Measurements from ENCODE around the gene LAPTM4A. TPM values are rescaled to one million over a fixed set of nuclear protein-coding genes. Genes with fewer than 3 reads are reported as not detected.
"Not testable (repeated sequence)": the region's sequence is repeated elsewhere in the genome, so short reads cannot be mapped to it uniquely, and the experiment has no call there.

Gene LAPTM4A
- total and polyA plus RNA-seq, 9 donors = 171 to 427 (median 341) TPM

- no peaks in the 10 kb centered on the region for H3K36me3 ChIP-seq (ENCODE audit: control insufficient read depth, insufficient read depth, low read length)
- no peaks in the 10 kb centered on the region for H3K27me3 ChIP-seq (ENCODE audit: control insufficient read depth, insufficient read depth, low read length)
- no peak for DNase-seq
- 42% methylated on average over 9 of the region's 10 CpGs for WGBS (ENCODE audit: insufficient coverage)
- peaks cover 3% of the 10 kb centered on the region for H3K9me3 ChIP-seq (replicated peaks; ENCODE audit: control insufficient read depth, low read depth, low read length)
- no peak overlapping the region for H3K4me3 ChIP-seq (ENCODE audit: low read length)
- H3K27ac ChIP-seq (ENCODE audit: low read length) = no peak overlapping the region
- peaks cover 20% of the 10 kb centered on the region for H3K4me1 ChIP-seq (ENCODE audit: control insufficient read depth, insufficient read depth, low read length)
These were observed 29.0 kb upstream of the LAPTM4A start for GRCh38 chr2:20080428-20080827.

- H3K27ac ChIP-seq (ENCODE audit: low read length) = no peak overlapping the region
- H3K4me1 ChIP-seq (ENCODE audit: control insufficient read depth, insufficient read depth, low read length) = peaks cover 20% of the 10 kb centered on the region
- H3K4me3 ChIP-seq (ENCODE audit: low read length) = no peak overlapping the region
- no peaks in the 10 kb centered on the region for H3K36me3 ChIP-seq (ENCODE audit: control insufficient read depth, insufficient read depth, low read length)
- DNase-seq = no peak
- no peaks in the 10 kb centered on the region for H3K27me3 ChIP-seq (ENCODE audit: control insufficient read depth, insufficient read depth, low read length)
- peaks cover 3% of the 10 kb centered on the region for H3K9me3 ChIP-seq (replicated peaks; ENCODE audit: control insufficient read depth, low read depth, low read length)
- WGBS (ENCODE audit: insufficient coverage) = no CpG with 5 or more reads among the region's 6 CpGs
These were observed 28.2 kb upstream of the LAPTM4A start for GRCh38 chr2:20079546-20080115.

GRCh38 chr2:20077411-20077940 is 26.0 kb upstream of the LAPTM4A start:
- Histone ChIP-seq H3K27me3 (ENCODE audit: control insufficient read depth, insufficient read depth, low read length) (no peaks in the 10 kb centered on the region), H3K27ac (ENCODE audit: low read length) (no peak overlapping the region), H3K9me3 (replicated peaks; ENCODE audit: control insufficient read depth, low read depth, low read length) (peaks cover 3% of the 10 kb centered on the region), H3K4me1 (ENCODE audit: control insufficient read depth, insufficient read depth, low read length) (peaks cover 39% of the 10 kb centered on the region), H3K36me3 (ENCODE audit: control insufficient read depth, insufficient read depth, low read length) (no peaks in the 10 kb centered on the region), H3K4me3 (ENCODE audit: low read length) (no peak overlapping the region)
- DNase-seq = no peak
- WGBS (ENCODE audit: insufficient coverage) = 33% methylated on average over 1 of the region's 4 CpGs

- H3K4me1 ChIP-seq (ENCODE audit: control insufficient read depth, insufficient read depth, low read length) = peaks cover 41% of the 10 kb centered on the region
- no peaks in the 10 kb centered on the region for H3K27me3 ChIP-seq (ENCODE audit: control insufficient read depth, insufficient read depth, low read length)
- H3K4me3 ChIP-seq (ENCODE audit: low read length) = no peak overlapping the region
- peaks cover 3% of the 10 kb centered on the region for H3K9me3 ChIP-seq (replicated peaks; ENCODE audit: control insufficient read depth, low read depth, low read length)
- 84% methylated on average over 5 of the region's 6 CpGs for WGBS (ENCODE audit: insufficient coverage)
- H3K27ac ChIP-seq (ENCODE audit: low read length) = no peak overlapping the region
- no peak for DNase-seq
- H3K36me3 ChIP-seq (ENCODE audit: control insufficient read depth, insufficient read depth, low read length) = no peaks in the 10 kb centered on the region
These were observed 25.3 kb upstream of the LAPTM4A start for GRCh38 chr2:20076757-20077156.

- Histone ChIP-seq H3K9me3 (replicated peaks; ENCODE audit: control insufficient read depth, low read depth, low read length) (peaks cover 3% of the 10 kb centered on the region), H3K4me1 (ENCODE audit: control insufficient read depth, insufficient read depth, low read length) (peaks cover 41% of the 10 kb centered on the region), H3K27ac (ENCODE audit: low read length) (no peak overlapping the region), H3K4me3 (ENCODE audit: low read length) (no peak overlapping the region), H3K36me3 (ENCODE audit: control insufficient read depth, insufficient read depth, low read length) (no peaks in the 10 kb centered on the region), H3K27me3 (ENCODE audit: control insufficient read depth, insufficient read depth, low read length) (no peaks in the 10 kb centered on the region)
- no peak for DNase-seq
- WGBS (ENCODE audit: insufficient coverage) = 87% methylated on average over 7 of the region's 8 CpGs
These were observed 23.5 kb upstream of the LAPTM4A start for GRCh38 chr2:20074901-20075300.

GRCh38 chr2:20074046-20074648 is 22.7 kb upstream of the LAPTM4A start:
- not testable (repeated sequence) for H3K27me3 ChIP-seq (ENCODE audit: control insufficient read depth, insufficient read depth, low read length); H3K9me3 ChIP-seq (replicated peaks; ENCODE audit: control insufficient read depth, low read depth, low read length); H3K4me3 ChIP-seq (ENCODE audit: low read length); H3K36me3 ChIP-seq (ENCODE audit: control insufficient read depth, insufficient read depth, low read length); DNase-seq
- Histone ChIP-seq H3K27ac (ENCODE audit: low read length) (peak overlapping the region; percentile 96), H3K4me1 (ENCODE audit: control insufficient read depth, insufficient read depth, low read length) (peaks cover 41% of the 10 kb centered on the region)
- WGBS (ENCODE audit: insufficient coverage) = 49% methylated on average over 4 of the region's 9 CpGs

GRCh38 chr2:20073460-20073859 is 22.0 kb upstream of the LAPTM4A start:
- no peaks in the 10 kb centered on the region for H3K27me3 ChIP-seq (ENCODE audit: control insufficient read depth, insufficient read depth, low read length)
- no peaks in the 10 kb centered on the region for H3K36me3 ChIP-seq (ENCODE audit: control insufficient read depth, insufficient read depth, low read length)
- H3K4me1 ChIP-seq (ENCODE audit: control insufficient read depth, insufficient read depth, low read length) = peaks cover 43% of the 10 kb centered on the region
- peak overlapping the region; percentile 96 for H3K27ac ChIP-seq (ENCODE audit: low read length)
- DNase-seq = peak; percentile 77
- H3K9me3 ChIP-seq (replicated peaks; ENCODE audit: control insufficient read depth, low read depth, low read length) = peaks cover 3% of the 10 kb centered on the region
- H3K4me3 ChIP-seq (ENCODE audit: low read length) = no peak overlapping the region
- 6% methylated on average over 2 of the region's 2 CpGs for WGBS (ENCODE audit: insufficient coverage)

GRCh38 chr2:20072436-20073158 is 21.2 kb upstream of the LAPTM4A start:
- no peak for DNase-seq
- H3K9me3 ChIP-seq (replicated peaks; ENCODE audit: control insufficient read depth, low read depth, low read length) = peaks cover 3% of the 10 kb centered on the region
- no peaks in the 10 kb centered on the region for H3K27me3 ChIP-seq (ENCODE audit: control insufficient read depth, insufficient read depth, low read length)
- H3K27ac ChIP-seq (ENCODE audit: low read length) = peak overlapping the region; percentile 96
- no CpG with 5 or more reads among the region's 7 CpGs for WGBS (ENCODE audit: insufficient coverage)
- no peak overlapping the region for H3K4me3 ChIP-seq (ENCODE audit: low read length)
- H3K4me1 ChIP-seq (ENCODE audit: control insufficient read depth, insufficient read depth, low read length) = peaks cover 45% of the 10 kb centered on the region
- no peaks in the 10 kb centered on the region for H3K36me3 ChIP-seq (ENCODE audit: control insufficient read depth, insufficient read depth, low read length)

- H3K4me1 ChIP-seq (ENCODE audit: control insufficient read depth, insufficient read depth, low read length) = peaks cover 45% of the 10 kb centered on the region
- no peak overlapping the region for H3K4me3 ChIP-seq (ENCODE audit: low read length)
These were observed 20.3 kb upstream of the LAPTM4A start for GRCh38 chr2:20071397-20072383.

More at GRCh38 chr2:20071397-20072383, 20.3 kb upstream of the LAPTM4A start:
- Histone ChIP-seq H3K9me3 (replicated peaks; ENCODE audit: control insufficient read depth, low read depth, low read length) (peaks cover 2% of the 10 kb centered on the region), H3K27me3 (ENCODE audit: control insufficient read depth, insufficient read depth, low read length) (no peaks in the 10 kb centered on the region), H3K27ac (ENCODE audit: low read length) (peak overlapping the region; percentile 96), H3K36me3 (ENCODE audit: control insufficient read depth, insufficient read depth, low read length) (no peaks in the 10 kb centered on the region)
- DNase-seq = peak; percentile 98
- WGBS (ENCODE audit: insufficient coverage) = 6% methylated on average over 6 of the region's 14 CpGs

Measured in muscle of leg (tissue), 11 donors.